ENCODE results near the gene MPG. TPM values are rescaled to one million over a fixed set of nuclear protein-coding genes. Genes with fewer than 3 reads are reported as not detected.

MPG gene
- total RNA-seq, 1 donor from 2014 or later = 56.5 TPM

DNA sequence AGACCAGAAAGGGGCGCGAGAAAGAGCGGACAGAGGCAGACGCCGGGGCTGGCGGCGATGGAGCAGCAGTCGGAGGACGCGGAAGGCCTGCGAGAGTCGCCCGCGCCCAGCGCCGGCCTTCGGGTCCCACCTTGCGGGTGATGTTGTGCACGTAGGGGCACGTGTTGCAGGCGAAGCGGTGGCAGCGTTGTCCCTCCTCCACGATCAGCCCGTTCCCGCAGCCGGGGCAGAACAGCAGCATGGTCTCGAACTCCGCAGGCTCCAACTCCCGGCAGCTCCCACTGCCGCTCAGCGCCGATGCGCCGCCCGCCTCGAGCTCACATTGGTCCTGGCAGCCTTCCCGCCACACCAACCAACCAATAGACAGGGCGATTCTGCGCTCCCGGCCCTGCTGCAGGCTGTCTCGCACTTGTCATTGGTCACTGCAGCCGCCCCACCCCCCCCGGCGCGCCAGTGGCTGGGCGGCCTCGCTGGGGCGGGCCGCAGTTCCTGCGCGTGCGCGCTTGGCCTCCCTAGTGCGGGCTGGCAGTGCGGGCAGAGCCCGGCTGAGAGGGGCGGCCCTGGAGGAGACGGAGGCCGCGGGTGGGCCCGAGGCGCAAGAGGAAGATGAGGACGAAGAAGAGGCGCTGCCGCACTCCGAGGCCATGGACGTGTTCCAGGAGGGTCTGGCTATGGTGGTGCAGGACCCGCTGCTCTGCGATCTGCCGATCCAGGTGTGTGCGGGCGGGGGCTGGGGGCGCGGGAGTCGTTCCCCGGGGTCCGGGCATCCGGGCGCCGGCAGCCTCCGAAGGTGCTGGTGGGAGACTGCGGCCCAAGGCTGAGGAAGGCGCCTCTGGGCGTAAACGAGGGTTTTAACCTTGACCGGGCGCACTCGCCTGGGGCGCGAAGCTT lies 24.4 kb upstream of the MPG start, which contains the start of the genes POLR3K and SNRNP25:
Gene POLR3K, minus strand, starts transcription at position 263 of the 891 bp plus-strand sequence. Its CDS starts 22 bp downstream, at position 241.
Gene SNRNP25, plus strand, starts transcription at position 483 of the 891 bp plus-strand sequence. Its CDS starts 189 bp downstream, at position 672.
- no peak for FAIRE-seq
- Mint-ChIP-seq H3K27ac (ENCODE audit: unreplicated experiment) (peak within 1 kb of the TSS; percentile 89), H3K27me3 (ENCODE audit: low read depth, unreplicated experiment) (no peaks in the 10 kb centered on the region), H3K9me3 (ENCODE audit: unreplicated experiment) (no peaks in the 10 kb centered on the region), H3K4me3 (ENCODE audit: unreplicated experiment) (peak within 1 kb of the TSS; percentile 98), H3K36me3 (ENCODE audit: low read depth, unreplicated experiment) (peaks cover 12% of the 10 kb centered on the region), H3K4me1 (ENCODE audit: low read depth, unreplicated experiment) (peaks cover 4% of the 10 kb centered on the region)
- peaks cover 34% of the 10 kb centered on the region for H4K20me1 ChIP-seq (ENCODE audit: insufficient read depth, low read length)
- TF ChIP-seq CTCF (IDR thresholded peaks at IDR 0.05; ENCODE audit: insufficient read depth, low read depth, low read length) = no peak
- TF ChIP-seq EZH2 (IDR thresholded peaks at IDR 0.05; ENCODE audit: insufficient read depth, low read length) = no peak
- H3K9ac ChIP-seq (ENCODE audit: low read length) = peak within 1 kb of the TSS; percentile 89
- H3K27me3 ChIP-seq (ENCODE audit: insufficient read depth, low read length) = no peaks in the 10 kb centered on the region
- peak within 1 kb of the TSS; percentile 85 for H2AFZ ChIP-seq (ENCODE audit: low read depth, low read length)
- H3K4me1 ChIP-seq (ENCODE audit: insufficient read depth, low read length) = peaks cover 8% of the 10 kb centered on the region
- peak within 1 kb of the TSS; percentile 36 for H3K27ac ChIP-seq (ENCODE audit: low read depth, low read length)
- peak within 1 kb of the TSS; percentile 92 for H3K4me2 ChIP-seq (ENCODE audit: low read length)
- H3K36me3 ChIP-seq (ENCODE audit: insufficient read depth, low read length) = peaks cover 25% of the 10 kb centered on the region
- peaks cover 20% of the 10 kb centered on the region for H3K79me2 ChIP-seq (ENCODE audit: insufficient read depth, low read length)
- no peaks in the 10 kb centered on the region for H3K9me3 ChIP-seq (ENCODE audit: insufficient read depth, low read depth, low read length)
- peak; percentile 93 for DNase-seq (ENCODE audit: low read depth)
- peak within 1 kb of the TSS; percentile 70 for H3K4me3 ChIP-seq (ENCODE audit: insufficient read depth, low read depth, low read length)

DNA sequence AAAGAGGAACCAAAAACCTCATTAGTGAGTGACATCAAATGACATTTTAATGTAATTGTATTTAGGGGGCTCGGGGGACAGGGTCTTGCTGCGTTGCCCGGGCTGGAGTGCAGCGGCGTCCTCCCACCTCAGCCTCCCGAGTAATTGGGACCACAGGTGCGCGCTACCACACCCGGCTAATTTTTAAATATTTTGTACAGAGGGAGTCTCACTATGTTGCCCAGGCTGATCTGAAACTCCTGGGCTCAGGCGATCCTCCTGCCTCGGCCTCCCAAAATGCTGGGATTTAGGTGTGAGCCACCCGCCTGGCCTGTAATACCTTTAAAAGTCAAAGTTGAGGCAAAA lies 23.8 kb upstream of the MPG start:
- no peaks in the 10 kb centered on the region for H3K9me3 Mint-ChIP-seq (ENCODE audit: unreplicated experiment)
- H3K27me3 Mint-ChIP-seq (ENCODE audit: low read depth, unreplicated experiment) = no peaks in the 10 kb centered on the region
- peaks cover 29% of the 10 kb centered on the region for H3K36me3 ChIP-seq (ENCODE audit: insufficient read depth, low read length)
- H3K4me2 ChIP-seq (ENCODE audit: low read length) = peak overlapping the region; percentile 92
- peaks cover 8% of the 10 kb centered on the region for H3K4me1 ChIP-seq (ENCODE audit: insufficient read depth, low read length)
- peak overlapping the region; percentile 98 for H3K4me3 Mint-ChIP-seq (ENCODE audit: unreplicated experiment)
- H3K27me3 ChIP-seq (ENCODE audit: insufficient read depth, low read length) = no peaks in the 10 kb centered on the region
- H2AFZ ChIP-seq (ENCODE audit: low read depth, low read length) = peak overlapping the region; percentile 85
- TF ChIP-seq CTCF (IDR thresholded peaks at IDR 0.05; ENCODE audit: insufficient read depth, low read depth, low read length) (no peak), EZH2 (IDR thresholded peaks at IDR 0.05; ENCODE audit: insufficient read depth, low read length) (no peak)
- H4K20me1 ChIP-seq (ENCODE audit: insufficient read depth, low read length) = peaks cover 37% of the 10 kb centered on the region
- DNase-seq (ENCODE audit: low read depth) = no peak
- FAIRE-seq = no peak
- peaks cover 4% of the 10 kb centered on the region for H3K4me1 Mint-ChIP-seq (ENCODE audit: low read depth, unreplicated experiment)
- H3K9ac ChIP-seq (ENCODE audit: low read length) = peak overlapping the region; percentile 89
- H3K9me3 ChIP-seq (ENCODE audit: insufficient read depth, low read depth, low read length) = no peaks in the 10 kb centered on the region
- H3K79me2 ChIP-seq (ENCODE audit: insufficient read depth, low read length) = peaks cover 20% of the 10 kb centered on the region
- no peak overlapping the region for H3K27ac Mint-ChIP-seq (ENCODE audit: unreplicated experiment)
- peaks cover 12% of the 10 kb centered on the region for H3K36me3 Mint-ChIP-seq (ENCODE audit: low read depth, unreplicated experiment)
- H3K27ac ChIP-seq (ENCODE audit: low read depth, low read length) = peak overlapping the region; percentile 19
- H3K4me3 ChIP-seq (ENCODE audit: insufficient read depth, low read depth, low read length) = peak overlapping the region; percentile 70
